SK-N-SH (cell line): Measurements from ENCODE around the gene POLR3G. TPM values are rescaled to one million over a fixed set of nuclear protein-coding genes. Genes with fewer than 3 reads are reported as not detected.

Source experiments
- CTCF ChIA-PET: fragments of 300-600, 350-600 bp; formaldehyde crosslinking; extraction: SDS; loops from one replicate; lab custom pipeline; 2021; lab: Yijun Ruan, JAX
- POLR2A ChIA-PET: fragments of 350-600 bp; sonication (Branson Sonifier 250); formaldehyde crosslinking; extraction: SDS; loops from one replicate; lab custom pipeline; 2020; ENCODE audit warnings: antibody characterized with exemption, inconsistent platforms; lab: Yijun Ruan, JAX
- DNase-seq: peaks from one replicate; pipeline ENCODE4 v3.0.0; 2012
- H2AFZ ChIP-seq: fragments of 200-600 bp; sonication (generic); 2 replicates; pipeline ENCODE4 v1.8.1; 2016; ENCODE audit warnings: antibody characterized with exemption, mild to moderate bottlenecking, low read depth
- H3F3A ChIP-seq: fragments of 200-600 bp; sonication (generic); replicated peaks from 2 replicates; pipeline ENCODE3; 2016; ENCODE audit warnings: antibody characterized with exemption, mild to moderate bottlenecking; ENCODE audit not compliant: insufficient read depth
- H3K27ac ChIP-seq, 2 experiments: fragments of 200-500 bp in 1 of 2; fragments of 200-600 bp in 1 of 2; sonication (Bioruptor generic) in 1 of 2; sonication (generic), shearing (Covaris generic) in 1 of 2; 2 replicates each; pipeline versions ENCODE4 v1.5.1 to v1.6.1; 2014 to 2016; ENCODE audit warnings: low read depth in 2 of 2, inconsistent platforms in 1 of 2, low read length in 1 of 2, mild to moderate bottlenecking in 1 of 2, mixed read lengths in 1 of 2
- H3K27me3 ChIP-seq: fragments of 200-600 bp; sonication (generic), shearing (Covaris generic); 2 replicates; pipeline ENCODE4 v1.6.1; 2016; ENCODE audit warnings: mixed run types; ENCODE audit not compliant: insufficient read depth
- H3K36me3 ChIP-seq, 2 experiments: fragments of 200-500 bp in 1 of 2; fragments of 200-600 bp in 1 of 2; sonication (Bioruptor generic) in 1 of 2; sonication (generic) in 1 of 2; replicated peaks in 1 of 2; 2 replicates each; pipeline versions ENCODE3 to v1.5.1; 2014 to 2016; ENCODE audit warnings: low read length in 1 of 2, mild to moderate bottlenecking in 1 of 2; ENCODE audit not compliant: insufficient read depth in 2 of 2, control insufficient read depth in 1 of 2
- H3K4me1 ChIP-seq, 2 experiments: fragments of 200-500 bp in 1 of 2; fragments of 200-600 bp in 1 of 2; sonication (Bioruptor generic) in 1 of 2; sonication (generic), shearing (Covaris generic) in 1 of 2; 2 replicates each; pipeline versions ENCODE4 v1.5.1 to v1.6.1; 2014 to 2016; ENCODE audit warnings: low read depth in 1 of 2, low read length in 1 of 2, mixed run types in 1 of 2; ENCODE audit not compliant: insufficient read depth in 2 of 2, control insufficient read depth in 1 of 2
- H3K4me2 ChIP-seq: fragments of 200-600 bp; sonication (generic), shearing (Covaris generic); 2 replicates; pipeline ENCODE4 v1.6.1; 2017; ENCODE audit warnings: mixed run types
- H3K4me3 ChIP-seq, 2 experiments: fragments of 200-500 bp in 1 of 2; fragments of 200-600 bp in 1 of 2; sonication (Bioruptor generic) in 1 of 2; sonication (generic), shearing (Covaris generic) in 1 of 2; 2 replicates each; pipeline versions ENCODE4 v1.5.1 to v1.8.1; 2014 to 2016; ENCODE audit warnings: low read depth in 2 of 2, inconsistent platforms in 1 of 2, low read length in 1 of 2, mild to moderate bottlenecking in 1 of 2, mixed read lengths in 1 of 2, moderate library complexity in 1 of 2
- H3K79me2 ChIP-seq: fragments of 200-600 bp; sonication (generic); 2 replicates; pipeline ENCODE4 v1.8.1; 2017; ENCODE audit warnings: mild to moderate bottlenecking; ENCODE audit not compliant: insufficient read depth
- H3K9ac ChIP-seq: fragments of 200-600 bp; sonication (generic); 2 replicates; pipeline ENCODE4 v1.6.1; 2017; ENCODE audit warnings: mixed run types
- H3K9me2 ChIP-seq: fragments of 200-600 bp; sonication (generic); 2 replicates; pipeline ENCODE4 v1.6.1; 2017; ENCODE audit warnings: mixed run types
- H3K9me3 ChIP-seq: fragments of 200-600 bp; sonication (generic); 2 replicates; pipeline ENCODE4 v1.6.1; 2017; ENCODE audit warnings: mixed run types, mild to moderate bottlenecking, moderate library complexity
- H4K20me1 ChIP-seq: fragments of 200-600 bp; sonication (generic); 2 replicates; pipeline ENCODE4 v1.6.1; 2017; ENCODE audit warnings: mild to moderate bottlenecking, mixed run types; ENCODE audit not compliant: insufficient read depth
- ELF1 ChIP-seq: IDR thresholded peaks from 2 replicates; pipeline ENCODE4 v1.4.0; 2012
- EP300 ChIP-seq, 2 experiments: IDR thresholded peaks; 2 replicates each; pipeline versions ENCODE4 v1.4.0 to v1.6.1; 2012; ENCODE audit warnings: borderline replicate concordance in 1 of 2, low read depth in 1 of 2, low read length in 1 of 2
- FOXM1 ChIP-seq: IDR thresholded peaks from 2 replicates; pipeline ENCODE4 v1.4.0; 2012; ENCODE audit warnings: low read depth, mild to moderate bottlenecking
- GABPA ChIP-seq: IDR thresholded peaks from 2 replicates; pipeline ENCODE4 v1.4.0; 2012; ENCODE audit warnings: low read depth, mild to moderate bottlenecking
- JUND ChIP-seq: IDR thresholded peaks from 2 replicates; pipeline ENCODE4 v1.4.0; 2012
- NFIC ChIP-seq: IDR thresholded peaks from 2 replicates; pipeline ENCODE4 v1.4.0; 2012; ENCODE audit warnings: borderline replicate concordance
- NRF1 ChIP-seq: IDR thresholded peaks from 2 replicates; pipeline ENCODE4 v1.6.1; 2012; ENCODE audit warnings: low read depth, mild to moderate bottlenecking, low read length
- REST ChIP-seq: IDR thresholded peaks from 2 replicates; pipeline ENCODE4 v1.6.1; 2012; ENCODE audit warnings: mild to moderate bottlenecking, low read depth, low read length, moderate library complexity
- RFX5 ChIP-seq: IDR thresholded peaks from 2 replicates; pipeline ENCODE4 v1.6.1; 2012; ENCODE audit warnings: mild to moderate bottlenecking, improper control_type of control experiment, low read length
- RXRA ChIP-seq: IDR thresholded peaks from 2 replicates; pipeline ENCODE4 v1.4.0; 2012; ENCODE audit warnings: low read depth, mild to moderate bottlenecking, borderline replicate concordance
- SIN3A ChIP-seq: IDR thresholded peaks from 2 replicates; pipeline ENCODE4 v1.6.1; 2012; ENCODE audit warnings: low read depth, mild to moderate bottlenecking, low read length, moderate library complexity, borderline replicate concordance
- TAF1 ChIP-seq: IDR thresholded peaks from 2 replicates; pipeline ENCODE4 v1.6.1; 2012; ENCODE audit warnings: low read depth, mild to moderate bottlenecking, low read length, moderate library complexity, borderline replicate concordance
- TEAD4 ChIP-seq: IDR thresholded peaks from 2 replicates; pipeline ENCODE4 v1.4.0; 2012; ENCODE audit warnings: mild to moderate bottlenecking, borderline replicate concordance; ENCODE audit not compliant: insufficient read depth
- USF2 ChIP-seq: fragments of 150-350 bp; IDR thresholded peaks from 2 replicates; pipeline ENCODE4 v1.6.1; 2017; ENCODE audit warnings: antibody characterized with exemption, low read length, low read depth, borderline replicate concordance
- WGBS: methylation state at CpG from one replicate; pipeline ENCODE4 v1.1.6; 2017; ENCODE audit warnings: low lambda C conversion rate; 5-methylcytosine and 5-hydroxymethylcytosine counted together
- polyA plus RNA-seq, 3 experiments: library from polyadenylated mRNA; depleted of rRNA; stranded (reverse); fragments of >200 nt; gene quantifications; 2 replicates each; pipeline ENCODE4 v1.2.3, GENCODE V29; 2012
- TF ChIP-seq, protein P1 (sequence below): IDR thresholded peaks from 2 replicates; pipeline ENCODE4 v1.4.0; 2012; ENCODE audit warnings: low read depth

POLR3G gene
- polyA plus RNA-seq, 1 of the 3 experiments (the other 2 are of a cell fraction): 17.1 TPM

DNA sequence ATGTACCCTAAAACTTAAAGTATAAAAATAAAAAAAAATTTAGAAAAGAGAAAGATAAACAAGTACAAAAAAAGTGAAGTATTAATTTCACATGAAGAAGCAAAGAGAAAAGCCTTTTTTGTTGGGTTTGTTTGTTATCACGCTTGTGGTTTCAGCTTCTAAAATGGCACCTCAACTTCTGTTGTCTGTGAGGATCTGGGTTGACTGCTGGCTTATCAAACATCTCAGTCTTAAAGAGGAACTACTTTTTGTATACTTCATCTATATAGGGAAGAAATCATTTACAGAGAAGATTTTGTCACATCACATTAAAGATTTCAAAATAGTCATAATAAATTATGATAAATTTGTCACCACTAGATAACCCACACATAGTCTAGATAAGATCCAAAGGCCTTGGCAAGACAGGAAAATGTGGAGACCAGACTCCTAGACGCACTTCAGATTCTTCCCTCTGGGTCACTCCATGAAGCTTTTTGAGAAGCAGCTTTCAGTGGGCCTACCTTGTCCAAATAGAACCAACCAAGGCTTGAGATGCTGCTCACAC is 75.1 kb downstream of the POLR3G start:
- 69% methylated on average over 2 of the region's 2 CpGs for whole genome bisulfite sequencing

More for the DNA sequence above, 75.1 kb downstream of the POLR3G start:
- no peak overlapping the region for H2AFZ ChIP-seq
- H3K9me2 ChIP-seq: no peaks in the 10 kb centered on the region
- H3K36me3 ChIP-seq: no peaks in the 10 kb centered on the region
- no peak overlapping the region for H3K9ac ChIP-seq
- POLR2A ChIA-PET: interaction anchor here (1.3 kb wide), 1 partner anchor 9 kb away, joined by 3 read pairs; the partner anchor contains the start of gene ADGRV1
- H3K4me2 ChIP-seq: no peak overlapping the region
- DNase-seq: no peak
- CTCF ChIA-PET: interaction anchor here (0.8 to 1.6 kb wide), 2 partner anchors 14 to 20 kb away, joined by 3 to 7 read pairs; partner anchors contain the start of gene LYSMD3
- H3K27me3 ChIP-seq: no peaks in the 10 kb centered on the region
- H4K20me1 ChIP-seq: no peaks in the 10 kb centered on the region
- no peak overlapping the region for H3K27ac ChIP-seq
- H3K9me3 ChIP-seq: no peaks in the 10 kb centered on the region
- no peak overlapping the region for H3K4me3 ChIP-seq
- H3K4me1 ChIP-seq: peaks cover 0 to 2% of the 10 kb centered on the region in 2 experiments; a peak in 2 of 4 replicates
- H3K79me2 ChIP-seq: no peaks in the 10 kb centered on the region
- no peaks in the 10 kb centered on the region for H3F3A ChIP-seq
- TF ChIP-seq RXRA: no peak
- no peak for TF ChIP-seq REST
- no peak for TF ChIP-seq FOXM1
- TF ChIP-seq TEAD4: no peak
- no peak for TF ChIP-seq RFX5
- TF ChIP-seq, protein P1, sequence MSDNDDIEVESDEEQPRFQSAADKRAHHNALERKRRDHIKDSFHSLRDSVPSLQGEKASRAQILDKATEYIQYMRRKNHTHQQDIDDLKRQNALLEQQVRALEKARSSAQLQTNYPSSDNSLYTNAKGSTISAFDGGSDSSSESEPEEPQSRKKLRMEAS: no peak
- no peak for TF ChIP-seq GABPA
- TF ChIP-seq ELF1: no peak
- no peak for TF ChIP-seq TAF1
- TF ChIP-seq NRF1: no peak
- TF ChIP-seq SIN3A: no peak
- TF ChIP-seq NFIC: no peak
- TF ChIP-seq USF2: no peak
- TF ChIP-seq EP300 (IDR thresholded peaks at IDR 0.05; ENCODE audit: borderline replicate concordance in 1 of 2, low read depth in 1 of 2, low read length in 1 of 2): no peak
- no peak for TF ChIP-seq JUND
